ENCODE data around the gene KLF3. TPM values are rescaled to one million over a fixed set of nuclear protein-coding genes. Genes with fewer than 3 reads are reported as not detected.

Gene KLF3
- total RNA-seq, 1 donor from 2014 or later: 42.4 TPM

- no peaks in the 10 kb centered on the region for H3K27me3 Mint-ChIP-seq (ENCODE audit: unreplicated experiment)
- peak overlapping the region; percentile 0 for H3K4me3 Mint-ChIP-seq (ENCODE audit: unreplicated experiment)
- H3K4me1 Mint-ChIP-seq (ENCODE audit: unreplicated experiment): peaks cover 15% of the 10 kb centered on the region
- no peak for TF ChIP-seq CTCF (IDR thresholded peaks at IDR 0.05)
- no peak for DNase-seq (ENCODE audit: extremely low spot score, unreplicated experiment)
- peak overlapping the region; percentile 45 for H3K27ac Mint-ChIP-seq (ENCODE audit: unreplicated experiment)
- no peaks in the 10 kb centered on the region for H3K9me3 Mint-ChIP-seq (ENCODE audit: unreplicated experiment)
- no peaks in the 10 kb centered on the region for H3K36me3 Mint-ChIP-seq (ENCODE audit: unreplicated experiment)
Measured at GRCh38 chr4:38743866-38744265, 79.9 kb downstream of the KLF3 start.

GRCh38 chr4:38745881-38746280, 81.9 kb downstream of the KLF3 start:
- Mint-ChIP-seq H3K4me3 (ENCODE audit: unreplicated experiment) (no peak overlapping the region), H3K27ac (ENCODE audit: unreplicated experiment) (no peak overlapping the region), H3K4me1 (ENCODE audit: unreplicated experiment) (peaks cover 15% of the 10 kb centered on the region), H3K9me3 (ENCODE audit: unreplicated experiment) (no peaks in the 10 kb centered on the region), H3K27me3 (ENCODE audit: unreplicated experiment) (no peaks in the 10 kb centered on the region), H3K36me3 (ENCODE audit: unreplicated experiment) (no peaks in the 10 kb centered on the region)
- TF ChIP-seq CTCF (IDR thresholded peaks at IDR 0.05): no peak
- no peak for DNase-seq (ENCODE audit: extremely low spot score, unreplicated experiment)

GRCh38 chr4:38747629-38748028, 83.6 kb downstream of the KLF3 start:
- Mint-ChIP-seq H3K4me3 (ENCODE audit: unreplicated experiment) (no peak overlapping the region), H3K27ac (ENCODE audit: unreplicated experiment) (no peak overlapping the region), H3K4me1 (ENCODE audit: unreplicated experiment) (peaks cover 15% of the 10 kb centered on the region), H3K36me3 (ENCODE audit: unreplicated experiment) (no peaks in the 10 kb centered on the region), H3K27me3 (ENCODE audit: unreplicated experiment) (no peaks in the 10 kb centered on the region), H3K9me3 (ENCODE audit: unreplicated experiment) (no peaks in the 10 kb centered on the region)
- no peak for TF ChIP-seq CTCF (IDR thresholded peaks at IDR 0.05)
- DNase-seq (ENCODE audit: extremely low spot score, unreplicated experiment): no peak

GRCh38 chr4:38749336-38749735, 85.3 kb downstream of the KLF3 start:
- H3K4me1 Mint-ChIP-seq (ENCODE audit: unreplicated experiment): no peaks in the 10 kb centered on the region

More at GRCh38 chr4:38749336-38749735, 85.3 kb downstream of the KLF3 start:
- H3K4me3 Mint-ChIP-seq (ENCODE audit: unreplicated experiment): no peak overlapping the region
- no peak overlapping the region for H3K27ac Mint-ChIP-seq (ENCODE audit: unreplicated experiment)
- H3K9me3 Mint-ChIP-seq (ENCODE audit: unreplicated experiment): no peaks in the 10 kb centered on the region
- no peak for TF ChIP-seq CTCF (IDR thresholded peaks at IDR 0.05)
- DNase-seq (ENCODE audit: extremely low spot score, unreplicated experiment): no peak
- H3K27me3 Mint-ChIP-seq (ENCODE audit: unreplicated experiment): no peaks in the 10 kb centered on the region
- no peaks in the 10 kb centered on the region for H3K36me3 Mint-ChIP-seq (ENCODE audit: unreplicated experiment)

Other genes with a start within 250 kb of the KLF3 start
- not detected in 2 replicates for gene TLR10, start 118.8 kb downstream of the KLF3 start, total RNA-seq
- 0.42 and 0.48 TPM in 2 replicates for gene TLR1, start 140.6 kb downstream of the KLF3 start, total RNA-seq
- 2.5 TPM in 2 replicates for gene TLR6, start 192.6 kb downstream of the KLF3 start, total RNA-seq
- gene FAM114A1, start 203.6 kb downstream of the KLF3 start, total RNA-seq: 120 and 139 TPM in 2 replicates